PC-9 (cell line): ENCODE measurements around the gene AGBL4.

ENCODE experiments used
- CTCF ChIP-seq: fragments of 200-600 bp; sonication (generic); conservative IDR thresholded peaks from 2 replicates; pipeline ENCODE4 v1.6.1; 2017; ENCODE audit warnings: mixed run types, antibody characterized with exemption, mild to moderate bottlenecking, moderate library complexity
- EZH2 ChIP-seq: fragments of 200-600 bp; sonication (generic); IDR thresholded peaks from 2 replicates; pipeline ENCODE4 v1.8.0; 2017; ENCODE audit warnings: antibody characterized with exemption, low read depth

- TF ChIP-seq CTCF (no peak), EZH2 (no peak)
These were observed 1228.9 kb downstream of the AGBL4 start for GRCh38 chr1:48794816-48795215.
